ENCODE results near the gene SPACA6. TPM values are rescaled to one million over a fixed set of nuclear protein-coding genes. Genes with fewer than 3 reads are reported as not detected.
A peak's percentile ranks its signal among the peaks of the same experiment; 100 is the strongest.

The SPACA6 gene
- total and polyA plus RNA-seq, 9 of the 15 experiments (the other 6 are each of a cell fraction or from before 2014, with no cell fraction given): 1.3 to 17.3 (median 6.2) TPM

DNA sequence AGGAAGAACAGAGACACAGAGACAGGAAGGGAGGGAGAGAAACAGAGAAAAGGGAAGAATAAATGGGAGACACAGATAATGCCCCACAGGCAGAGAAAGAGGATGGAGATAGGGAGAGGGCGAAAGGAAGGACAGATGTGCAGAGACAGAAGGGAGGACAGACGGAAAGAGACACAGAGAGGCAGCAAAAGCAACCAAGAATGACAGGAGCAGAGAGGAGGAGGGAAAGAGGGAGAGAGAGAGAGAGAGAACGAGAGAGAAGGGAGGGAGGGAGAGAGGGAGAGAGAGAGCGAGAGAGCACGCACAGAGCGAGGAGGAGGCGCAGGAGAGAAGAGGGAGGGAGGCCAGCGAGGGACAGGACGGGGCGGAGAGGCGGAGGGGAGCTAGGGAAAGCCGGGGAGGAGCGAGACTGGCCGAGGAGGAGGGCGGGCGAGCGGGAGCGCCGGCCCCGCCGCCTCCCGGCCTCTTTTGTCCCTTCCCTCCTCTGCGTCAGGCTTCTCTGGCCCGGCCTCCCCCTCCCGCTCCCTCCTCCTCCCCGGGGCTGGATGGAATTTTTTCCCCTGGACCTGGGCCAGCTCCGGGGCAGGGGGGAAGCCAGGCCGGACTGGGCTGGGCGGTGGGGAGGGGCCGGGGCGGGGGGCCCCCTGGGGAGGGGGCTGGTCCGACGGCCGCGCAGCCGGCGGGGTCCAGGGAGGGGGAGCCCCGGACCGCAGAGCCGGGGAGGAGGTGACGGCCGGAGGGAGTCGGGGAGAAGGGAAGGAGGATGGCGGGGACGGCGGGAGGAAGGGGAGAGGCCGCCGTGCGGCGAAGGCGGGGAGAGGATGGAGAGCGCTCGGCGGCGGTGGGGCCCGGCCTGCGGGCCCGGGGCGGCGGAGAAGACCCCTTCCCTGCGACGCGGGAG is 4.2 kb upstream of the SPACA6 start:
- H3K79me2 ChIP-seq (ENCODE audit: control insufficient read depth, insufficient read depth, low read length): peaks cover 61% of the 10 kb centered on the region
- H3K27me3 ChIP-seq (ENCODE audit: control insufficient read depth in 2 of 2, insufficient read depth in 2 of 2, low read length in 2 of 2): no peaks in the 10 kb centered on the region
- H3K9me1 ChIP-seq (ENCODE audit: control insufficient read depth, insufficient read depth, low read length): no peaks in the 10 kb centered on the region
- H3K4me2 ChIP-seq (ENCODE audit: insufficient read depth, low read length): peak overlapping the region; percentile 86
- H4K20me1 ChIP-seq (replicated peaks; ENCODE audit: control insufficient read depth, insufficient read depth, low read length): no peaks in the 10 kb centered on the region
- POLR2A ChIA-PET: interaction anchor here (0.5 to 2.4 kb wide), 8 partner anchors 10 to 295 kb away, joined by 3 to 14 read pairs (median 4); no protein-coding TSS in a partner anchor
- CTCF ChIA-PET (ENCODE audit: low intra/inter-chr PET ratio): no interaction called here
- intact Hi-C loops (cut with micrococcal nuclease) (no loop called here), in situ Hi-C loops (cut with MboI) (no loop called here)
- peak overlapping the region; percentile 52 for H3K4me3 ChIP-seq
- H3K9ac ChIP-seq (ENCODE audit: insufficient read depth in 1 of 2, low read depth in 2 of 2, low read length in 2 of 2): peak overlapping the region; percentile 66 to 89
- peaks cover 12% of the 10 kb centered on the region; the same call in 1 of the 3 replicates for H3K36me3 ChIP-seq (ENCODE audit: control insufficient read depth, insufficient read depth, low read length)
- H3K4me1 ChIP-seq (replicated peaks in 1 of 2; ENCODE audit: control insufficient read depth in 2 of 2, insufficient read depth in 2 of 2, low read length in 2 of 2): peaks cover 24 to 62% of the 10 kb centered on the region in 2 experiments
- H3K9me3 ChIP-seq (replicated peaks; ENCODE audit: control insufficient read depth, insufficient read depth, low read depth, low read length): 0 out of 2 replicates have a peak, but pooled peaks cover 3% of the 10 kb centered on the region
- peak overlapping the region; percentile 94 for H2AFZ ChIP-seq (ENCODE audit: low read depth, low read length)
- ATAC-seq (peak; percentile 72), DNase-seq (ENCODE audit: extremely low read depth in 1 of 4, low spot score in 3 of 4) (peak; percentile 79 to 87 (median 80)), FAIRE-seq (no peak)
- peak overlapping the region; percentile 57; the same call in 2 of the 3 replicates for H3K27ac ChIP-seq (ENCODE audit: extremely low read depth, low read depth, low read length)
- 0% methylated on average over 7 of the region's 63 CpGs for WGBS (ENCODE audit: insufficient coverage, low coverage, missing lambda C conversion rate)
- BruUV-seq (replicated peaks): no TSS peak
- TF ChIP-seq, protein P1, sequence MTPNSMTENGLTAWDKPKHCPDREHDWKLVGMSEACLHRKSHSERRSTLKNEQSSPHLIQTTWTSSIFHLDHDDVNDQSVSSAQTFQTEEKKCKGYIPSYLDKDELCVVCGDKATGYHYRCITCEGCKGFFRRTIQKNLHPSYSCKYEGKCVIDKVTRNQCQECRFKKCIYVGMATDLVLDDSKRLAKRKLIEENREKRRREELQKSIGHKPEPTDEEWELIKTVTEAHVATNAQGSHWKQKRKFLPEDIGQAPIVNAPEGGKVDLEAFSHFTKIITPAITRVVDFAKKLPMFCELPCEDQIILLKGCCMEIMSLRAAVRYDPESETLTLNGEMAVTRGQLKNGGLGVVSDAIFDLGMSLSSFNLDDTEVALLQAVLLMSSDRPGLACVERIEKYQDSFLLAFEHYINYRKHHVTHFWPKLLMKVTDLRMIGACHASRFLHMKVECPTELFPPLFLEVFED (CRISPR knock-in tag; conservative IDR thresholded peaks at IDR 0.05): peak; percentile 78
- TF ChIP-seq NCOA4 (IDR thresholded peaks at IDR 0.05; ENCODE audit: partially characterized antibody) (peak; percentile 81), EP400 (IDR thresholded peaks at IDR 0.05) (peak; percentile 45; the same call in 1 of the 2 replicates), ATF7 (IDR thresholded peaks at IDR 0.05) (0 out of 2 replicates have a peak, but pooled peaks have one; percentile 37), KDM1A (IDR thresholded peaks at IDR 0.05) (peak; percentile 74 to 83), MAZ (CRISPR knock-in tag; conservative IDR thresholded peaks at IDR 0.05 in 1 of 2, IDR thresholded peaks at IDR 0.05 in 1 of 2) (peak; percentile 67 to 83), GABPB1 (CRISPR knock-in tag; IDR thresholded peaks at IDR 0.05) (0 out of 2 replicates have a peak, but pooled peaks have one; percentile 10), ZFP36 (IDR thresholded peaks at IDR 0.05; ENCODE audit: low read depth, low read length, partially characterized antibody) (peak; percentile 28), CBFA2T3 (IDR thresholded peaks at IDR 0.05) (peak; percentile 46; the same call in 1 of the 2 replicates), ARID1B (IDR thresholded peaks at IDR 0.05) (peak; percentile 69), MNT (conservative IDR thresholded peaks at IDR 0.05) (peak in 1 of 2 experiments; percentile 26; a peak in 1 of 4 replicates), THRAP3 (IDR thresholded peaks at IDR 0.05; ENCODE audit: borderline replicate concordance) (peak; percentile 94), TAF1 (IDR thresholded peaks at IDR 0.05; ENCODE audit: control insufficient read depth, extremely low read depth, insufficient read depth, low read length, severe bottlenecking) (peak; percentile 18)
- TF ChIP-seq, protein P2, sequence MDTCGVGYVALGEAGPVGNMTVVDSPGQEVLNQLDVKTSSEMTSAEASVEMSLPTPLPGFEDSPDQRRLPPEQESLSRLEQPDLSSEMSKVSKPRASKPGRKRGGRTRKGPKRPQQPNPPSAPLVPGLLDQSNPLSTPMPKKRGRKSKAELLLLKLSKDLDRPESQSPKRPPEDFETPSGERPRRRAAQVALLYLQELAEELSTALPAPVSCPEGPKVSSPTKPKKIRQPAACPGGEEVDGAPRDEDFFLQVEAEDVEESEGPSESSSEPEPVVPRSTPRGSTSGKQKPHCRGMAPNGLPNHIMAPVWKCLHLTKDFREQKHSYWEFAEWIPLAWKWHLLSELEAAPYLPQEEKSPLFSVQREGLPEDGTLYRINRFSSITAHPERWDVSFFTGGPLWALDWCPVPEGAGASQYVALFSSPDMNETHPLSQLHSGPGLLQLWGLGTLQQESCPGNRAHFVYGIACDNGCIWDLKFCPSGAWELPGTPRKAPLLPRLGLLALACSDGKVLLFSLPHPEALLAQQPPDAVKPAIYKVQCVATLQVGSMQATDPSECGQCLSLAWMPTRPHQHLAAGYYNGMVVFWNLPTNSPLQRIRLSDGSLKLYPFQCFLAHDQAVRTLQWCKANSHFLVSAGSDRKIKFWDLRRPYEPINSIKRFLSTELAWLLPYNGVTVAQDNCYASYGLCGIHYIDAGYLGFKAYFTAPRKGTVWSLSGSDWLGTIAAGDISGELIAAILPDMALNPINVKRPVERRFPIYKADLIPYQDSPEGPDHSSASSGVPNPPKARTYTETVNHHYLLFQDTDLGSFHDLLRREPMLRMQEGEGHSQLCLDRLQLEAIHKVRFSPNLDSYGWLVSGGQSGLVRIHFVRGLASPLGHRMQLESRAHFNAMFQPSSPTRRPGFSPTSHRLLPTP (IDR thresholded peaks at IDR 0.05; ENCODE audit: borderline replicate concordance, extremely low read depth, insufficient read length): no peak
